Measurements from ENCODE around the gene P3R3URF. TPM values are rescaled to one million over a fixed set of nuclear protein-coding genes. Genes with fewer than 3 reads are reported as not detected.

P3R3URF gene
- total and polyA plus RNA-seq, 12 donors = not detected

DNA sequence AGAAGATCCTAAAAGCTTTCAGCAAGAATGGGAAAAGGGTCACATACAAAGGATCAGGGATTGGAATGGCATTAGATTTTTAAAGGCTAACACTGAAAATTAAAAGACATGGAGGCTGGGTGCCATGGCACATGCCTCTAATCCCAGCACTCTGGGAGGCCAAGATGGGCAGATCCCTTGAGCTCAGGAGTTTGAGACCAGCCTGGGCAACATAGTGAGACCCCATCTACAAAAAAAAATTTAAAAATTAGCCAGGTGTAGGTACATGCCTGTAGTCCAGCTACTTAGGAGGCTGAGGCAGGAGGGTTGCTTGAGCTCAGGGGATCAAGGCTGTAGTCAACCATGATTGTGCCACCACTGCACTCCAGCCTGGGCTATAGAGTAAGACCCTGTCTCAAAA, 39.2 kb upstream of the P3R3URF start:
- TF ChIP-seq, protein P1, sequence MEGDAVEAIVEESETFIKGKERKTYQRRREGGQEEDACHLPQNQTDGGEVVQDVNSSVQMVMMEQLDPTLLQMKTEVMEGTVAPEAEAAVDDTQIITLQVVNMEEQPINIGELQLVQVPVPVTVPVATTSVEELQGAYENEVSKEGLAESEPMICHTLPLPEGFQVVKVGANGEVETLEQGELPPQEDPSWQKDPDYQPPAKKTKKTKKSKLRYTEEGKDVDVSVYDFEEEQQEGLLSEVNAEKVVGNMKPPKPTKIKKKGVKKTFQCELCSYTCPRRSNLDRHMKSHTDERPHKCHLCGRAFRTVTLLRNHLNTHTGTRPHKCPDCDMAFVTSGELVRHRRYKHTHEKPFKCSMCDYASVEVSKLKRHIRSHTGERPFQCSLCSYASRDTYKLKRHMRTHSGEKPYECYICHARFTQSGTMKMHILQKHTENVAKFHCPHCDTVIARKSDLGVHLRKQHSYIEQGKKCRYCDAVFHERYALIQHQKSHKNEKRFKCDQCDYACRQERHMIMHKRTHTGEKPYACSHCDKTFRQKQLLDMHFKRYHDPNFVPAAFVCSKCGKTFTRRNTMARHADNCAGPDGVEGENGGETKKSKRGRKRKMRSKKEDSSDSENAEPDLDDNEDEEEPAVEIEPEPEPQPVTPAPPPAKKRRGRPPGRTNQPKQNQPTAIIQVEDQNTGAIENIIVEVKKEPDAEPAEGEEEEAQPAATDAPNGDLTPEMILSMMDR (IDR thresholded peaks at IDR 0.05) = no peak
- peaks cover 0 to 4% (median 0%) of the 10 kb centered on the region in 9 donors for H3K4me1 ChIP-seq
- H3K4me3 ChIP-seq = no peak overlapping the region
- H3K27me3 ChIP-seq = no peaks in the 10 kb centered on the region
- ATAC-seq = no peak
- H3K36me3 ChIP-seq = peaks cover 0 to 24% (median 0%) of the 10 kb centered on the region in 9 donors
- H3K9me3 ChIP-seq = no peaks in the 10 kb centered on the region
- DNase-seq = no peak
- intact Hi-C loops (cut with DNase I) = no loop called here
- H3K27ac ChIP-seq = no peak overlapping the region

DNA sequence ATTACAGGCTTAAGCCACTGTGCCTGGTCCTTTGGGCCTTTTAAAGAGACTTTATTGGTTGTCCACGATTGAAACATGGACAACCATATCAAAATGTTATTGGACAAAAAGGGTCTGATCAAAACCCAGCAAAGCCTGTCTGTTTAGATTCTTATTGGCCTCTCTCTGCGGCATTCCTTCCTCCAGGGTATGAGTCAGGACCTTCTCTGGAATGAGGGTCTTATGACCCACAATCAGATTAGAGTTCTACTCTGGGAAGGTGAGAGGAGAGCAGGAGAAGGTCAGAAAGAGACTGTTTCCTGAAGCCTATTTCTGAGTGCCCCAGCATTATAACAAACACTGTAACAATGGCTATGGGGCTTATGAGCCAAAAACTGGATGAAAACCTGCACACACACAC, 34.8 kb upstream of the P3R3URF start:
- TF ChIP-seq, protein P1 (IDR thresholded peaks at IDR 0.05) = no peak
- Histone ChIP-seq H3K4me3 (no peak overlapping the region), H3K9me3 (no peaks in the 10 kb centered on the region), H3K27me3 (no peaks in the 10 kb centered on the region), H3K4me1 (peaks cover 3 to 18% (median 8%) of the 10 kb centered on the region in 9 donors), H3K36me3 (peaks cover 0 to 24% (median 0%) of the 10 kb centered on the region in 9 donors), H3K27ac (peak overlapping the region in 1 of 10 donors; percentile 24)
- peak in 1 of 8 donors; percentile 29 for ATAC-seq
- DNase-seq = no peak
- intact Hi-C loops (cut with DNase I) = no loop called here
- WGBS, 2 donors = 46 to 53% methylated on average over 2 of the region's 2 CpGs

DNA sequence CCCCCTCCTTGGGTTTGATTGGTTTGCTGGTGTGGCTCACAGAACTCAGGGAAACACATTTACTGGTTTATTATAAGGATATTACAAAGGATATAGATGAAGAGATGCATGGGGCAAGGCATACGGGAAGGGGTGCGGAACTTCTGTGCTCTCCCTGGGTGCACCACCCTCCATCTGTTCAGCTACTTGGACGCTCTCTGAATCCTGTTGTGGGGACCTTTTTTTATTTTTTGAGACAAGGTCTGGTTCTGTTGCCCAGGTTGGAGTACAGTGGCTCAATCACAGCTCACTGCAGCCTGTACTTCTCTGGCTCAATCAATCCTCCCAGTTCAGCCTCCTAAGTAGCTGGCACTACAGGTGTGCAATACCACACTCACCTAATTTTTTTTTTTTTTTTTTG, 34.3 kb upstream of the P3R3URF start:
- no peak for ATAC-seq
- intact Hi-C loops (cut with DNase I) = no loop called here

DNA sequence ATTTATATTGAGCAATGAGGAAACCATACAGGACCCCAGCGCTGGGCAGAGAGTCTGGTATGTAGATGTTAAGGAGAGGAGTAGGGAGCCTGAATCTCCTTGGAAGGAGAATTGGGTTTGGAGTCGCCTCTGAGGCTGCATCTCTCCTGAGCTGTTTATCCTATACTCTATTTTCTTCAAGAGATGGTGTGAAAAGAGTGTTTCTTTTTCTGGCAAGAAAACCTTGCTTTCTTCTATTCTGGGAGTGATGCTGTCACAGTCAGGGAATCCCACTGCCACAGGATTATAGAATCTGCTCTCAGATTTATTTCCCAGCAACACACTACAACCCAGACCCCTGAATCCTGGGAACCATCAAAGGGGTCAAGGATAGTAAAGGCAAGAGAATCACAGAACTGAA, 30.1 kb upstream of the P3R3URF start:
- H3K9me3 ChIP-seq = no peaks in the 10 kb centered on the region
- peaks cover 10 to 44% (median 37%) of the 10 kb centered on the region in 9 donors for H3K4me1 ChIP-seq
- intact Hi-C loops (cut with DNase I) = no loop called here
- TF ChIP-seq, protein P1 (IDR thresholded peaks at IDR 0.05) = no peak
- peaks cover 0 to 24% (median 0%) of the 10 kb centered on the region in 9 donors for H3K36me3 ChIP-seq
- WGBS, 2 donors = 77 to 84% methylated on average over 2 of the region's 2 CpGs
- DNase-seq (no peak), ATAC-seq (no peak)
- peak overlapping the region; percentile 58 to 95 (median 87) for H3K27ac ChIP-seq
- no peaks in the 10 kb centered on the region for H3K27me3 ChIP-seq
- H3K4me3 ChIP-seq = no peak overlapping the region

More for the DNA sequence above, 34.3 kb upstream of the P3R3URF start:
- no peak overlapping the region for H3K4me3 ChIP-seq
- no peak for DNase-seq
- H3K27ac ChIP-seq = peak overlapping the region in 1 of 10 donors; percentile 24
- no peaks in the 10 kb centered on the region for H3K9me3 ChIP-seq
- WGBS, 2 donors = 94% methylated on average over 3 of the region's 3 CpGs
- H3K36me3 ChIP-seq = peaks cover 0 to 24% (median 0%) of the 10 kb centered on the region in 9 donors
- peaks cover 6 to 22% (median 13%) of the 10 kb centered on the region in 9 donors for H3K4me1 ChIP-seq
- H3K27me3 ChIP-seq = no peaks in the 10 kb centered on the region
- TF ChIP-seq, protein P1 (IDR thresholded peaks at IDR 0.05) = no peak
